Fibroblast of lung (primary cell): ENCODE measurements around the gene CEBPE. TPM values are rescaled to one million over a fixed set of nuclear protein-coding genes. Genes with fewer than 3 reads are reported as not detected.

Experiments
- DNase-seq, 2 donors: peaks; one replicate each; pipeline versions ENCODE4 v3.0.0 to v3.0.0-alpha.2; 2010; ENCODE audit warnings: low read depth in 2 of 2
- H2AFZ ChIP-seq: 2 replicates; pipeline ENCODE4 v1.5.1; 2012; ENCODE audit warnings: low read length, control low read depth, inconsistent platforms
- H3K27ac ChIP-seq: 2 replicates; pipeline ENCODE4 v1.5.1; 2011; ENCODE audit warnings: low read length, control low read depth; ENCODE audit not compliant: insufficient read depth
- H3K27me3 ChIP-seq: 2 replicates; pipeline ENCODE4 v1.5.1; 2011; ENCODE audit warnings: mild to moderate bottlenecking, low read length; ENCODE audit not compliant: control insufficient read depth, insufficient read depth
- H3K36me3 ChIP-seq: 2 replicates; pipeline ENCODE4 v1.5.1; 2011; ENCODE audit warnings: low read length; ENCODE audit not compliant: control insufficient read depth, insufficient read depth
- H3K4me1 ChIP-seq: 2 replicates; pipeline ENCODE4 v1.5.1; 2011; ENCODE audit warnings: low read length; ENCODE audit not compliant: control insufficient read depth, insufficient read depth; ENCODE audit errors: extremely low read depth
- H3K4me2 ChIP-seq: 2 replicates; pipeline ENCODE4 v1.5.1; 2011; ENCODE audit warnings: low read length, control low read depth; ENCODE audit not compliant: insufficient read depth; ENCODE audit errors: extremely low read depth
- H3K4me3 ChIP-seq, 4 experiments: fragments of 200-600 bp in 1 of 4; sonication (generic) in 1 of 4; replicated peaks in 1 of 4; 2 replicates each; pipeline ENCODE4 v1.5.1; 2011 to 2016; ENCODE audit warnings: low read length in 4 of 4, low read depth in 3 of 4, mild to moderate bottlenecking in 3 of 4, control low read depth in 2 of 4, inconsistent platforms in 1 of 4, mixed read lengths in 1 of 4; ENCODE audit not compliant: insufficient read depth in 1 of 4; ENCODE audit errors: control extremely low read depth in 1 of 4
- H3K79me2 ChIP-seq: 2 replicates; pipeline ENCODE4 v1.5.1; 2012; ENCODE audit warnings: mild to moderate bottlenecking, low read length, inconsistent platforms; ENCODE audit not compliant: control insufficient read depth, insufficient read depth
- H3K9ac ChIP-seq: 2 replicates; pipeline ENCODE4 v1.5.1; 2011; ENCODE audit warnings: mild to moderate bottlenecking, low read length, control low read depth; ENCODE audit not compliant: insufficient read depth
- H3K9me3 ChIP-seq: 2 replicates; pipeline ENCODE4 v1.5.1; 2012; ENCODE audit warnings: low read depth, low read length; ENCODE audit not compliant: control insufficient read depth, insufficient read depth
- H4K20me1 ChIP-seq: 2 replicates; pipeline ENCODE4 v1.5.1; 2011; ENCODE audit warnings: low read length; ENCODE audit not compliant: control insufficient read depth, insufficient read depth; ENCODE audit errors: extremely low read depth
- EZH2 ChIP-seq: IDR thresholded peaks from 2 replicates; pipeline ENCODE4 v1.5.1; 2012; ENCODE audit warnings: low read length, control low read depth, mild to moderate bottlenecking; ENCODE audit errors: missing control alignments
- polyA plus RNA-seq, 2 donors: library from polyadenylated mRNA; depleted of rRNA in 1 of 2; stranded (reverse) in 1 of 2; unstranded in 1 of 2; fragments of >200 nt; gene quantifications; 2 replicates each; pipeline ENCODE4 v1.2.1, GENCODE V29; 2011 to 2012; ENCODE audit warnings: missing spikeins in 1 of 2
- total RNA-seq: library from RNA; depleted of rRNA; stranded (reverse); fragments of >200 nt; gene quantifications from 2 replicates; pipeline ENCODE4 v1.2.1, GENCODE V29; 2014
- TF ChIP-seq, protein P1 (sequence below), 2 donors: IDR thresholded peaks in 1 of 2; conservative IDR thresholded peaks in 1 of 2; 1 replicate in 1 of 2; 2 replicates in 1 of 2; pipeline ENCODE4 v1.5.1; 2011 to 2012; ENCODE audit warnings: low read length in 2 of 2, control low read depth in 1 of 2, inconsistent platforms in 1 of 2, low read depth in 1 of 2, mild to moderate bottlenecking in 1 of 2

The CEBPE gene
- total and polyA plus RNA-seq, 2 donors (not counting 1 experiment from before 2014, with no cell fraction given) = not detected

DNA sequence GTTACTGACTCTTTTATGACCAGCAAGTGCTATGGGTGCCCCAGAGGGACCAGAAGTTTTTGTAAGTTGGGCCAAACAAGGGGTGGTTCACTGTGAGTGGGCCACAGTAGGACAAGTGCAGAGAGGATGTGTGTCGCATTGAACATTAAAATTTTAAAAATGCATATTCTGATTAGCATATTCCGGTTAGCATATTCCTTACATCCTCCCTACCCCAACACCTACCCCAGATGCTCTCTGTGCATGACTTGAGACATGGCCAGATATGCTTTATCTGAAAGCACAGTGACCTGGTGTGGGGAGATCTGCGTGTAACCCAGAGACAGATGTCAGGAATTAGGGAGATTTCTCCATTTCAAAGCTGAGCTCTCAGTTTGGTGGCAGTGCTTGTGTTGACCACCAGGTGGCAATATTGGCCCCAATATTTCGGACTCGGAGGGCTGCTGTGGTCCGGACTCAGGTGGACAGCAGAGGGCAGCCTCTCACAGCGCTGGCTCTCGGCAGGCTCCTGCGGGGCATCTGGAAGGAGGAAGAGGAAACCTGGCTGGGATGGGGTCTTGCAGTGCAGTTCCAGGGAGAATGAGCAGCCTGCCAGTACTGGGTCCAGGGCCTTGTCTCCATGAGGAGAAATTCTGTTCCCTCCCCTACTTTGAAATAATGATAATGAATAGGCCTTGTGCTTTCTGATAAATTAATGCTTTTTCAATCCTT lies 1.6 kb upstream of the CEBPE start:
- no peak overlapping the region for H3K4me3 ChIP-seq
- no peak overlapping the region for H3K9ac ChIP-seq
- no peaks in the 10 kb centered on the region for H3K79me2 ChIP-seq
- H3K27ac ChIP-seq = no peak overlapping the region
- no peaks in the 10 kb centered on the region for H3K36me3 ChIP-seq
- H3K4me1 ChIP-seq = peaks cover 3% of the 10 kb centered on the region
- H3K27me3 ChIP-seq = no peaks in the 10 kb centered on the region
- no peaks in the 10 kb centered on the region for H3K9me3 ChIP-seq
- TF ChIP-seq, protein P1, sequence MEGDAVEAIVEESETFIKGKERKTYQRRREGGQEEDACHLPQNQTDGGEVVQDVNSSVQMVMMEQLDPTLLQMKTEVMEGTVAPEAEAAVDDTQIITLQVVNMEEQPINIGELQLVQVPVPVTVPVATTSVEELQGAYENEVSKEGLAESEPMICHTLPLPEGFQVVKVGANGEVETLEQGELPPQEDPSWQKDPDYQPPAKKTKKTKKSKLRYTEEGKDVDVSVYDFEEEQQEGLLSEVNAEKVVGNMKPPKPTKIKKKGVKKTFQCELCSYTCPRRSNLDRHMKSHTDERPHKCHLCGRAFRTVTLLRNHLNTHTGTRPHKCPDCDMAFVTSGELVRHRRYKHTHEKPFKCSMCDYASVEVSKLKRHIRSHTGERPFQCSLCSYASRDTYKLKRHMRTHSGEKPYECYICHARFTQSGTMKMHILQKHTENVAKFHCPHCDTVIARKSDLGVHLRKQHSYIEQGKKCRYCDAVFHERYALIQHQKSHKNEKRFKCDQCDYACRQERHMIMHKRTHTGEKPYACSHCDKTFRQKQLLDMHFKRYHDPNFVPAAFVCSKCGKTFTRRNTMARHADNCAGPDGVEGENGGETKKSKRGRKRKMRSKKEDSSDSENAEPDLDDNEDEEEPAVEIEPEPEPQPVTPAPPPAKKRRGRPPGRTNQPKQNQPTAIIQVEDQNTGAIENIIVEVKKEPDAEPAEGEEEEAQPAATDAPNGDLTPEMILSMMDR (conservative IDR thresholded peaks at IDR 0.05 in 1 of 2, IDR thresholded peaks at IDR 0.05 in 1 of 2; ENCODE audit: low read depth in 1 of 2, low read length in 2 of 2) = peak; percentile 100
- TF ChIP-seq EZH2 = no peak
- H3K4me2 ChIP-seq = no peak overlapping the region
- no peaks in the 10 kb centered on the region for H4K20me1 ChIP-seq
- H2AFZ ChIP-seq = no peak overlapping the region
- DNase-seq = peak; percentile 70 to 85

DNA sequence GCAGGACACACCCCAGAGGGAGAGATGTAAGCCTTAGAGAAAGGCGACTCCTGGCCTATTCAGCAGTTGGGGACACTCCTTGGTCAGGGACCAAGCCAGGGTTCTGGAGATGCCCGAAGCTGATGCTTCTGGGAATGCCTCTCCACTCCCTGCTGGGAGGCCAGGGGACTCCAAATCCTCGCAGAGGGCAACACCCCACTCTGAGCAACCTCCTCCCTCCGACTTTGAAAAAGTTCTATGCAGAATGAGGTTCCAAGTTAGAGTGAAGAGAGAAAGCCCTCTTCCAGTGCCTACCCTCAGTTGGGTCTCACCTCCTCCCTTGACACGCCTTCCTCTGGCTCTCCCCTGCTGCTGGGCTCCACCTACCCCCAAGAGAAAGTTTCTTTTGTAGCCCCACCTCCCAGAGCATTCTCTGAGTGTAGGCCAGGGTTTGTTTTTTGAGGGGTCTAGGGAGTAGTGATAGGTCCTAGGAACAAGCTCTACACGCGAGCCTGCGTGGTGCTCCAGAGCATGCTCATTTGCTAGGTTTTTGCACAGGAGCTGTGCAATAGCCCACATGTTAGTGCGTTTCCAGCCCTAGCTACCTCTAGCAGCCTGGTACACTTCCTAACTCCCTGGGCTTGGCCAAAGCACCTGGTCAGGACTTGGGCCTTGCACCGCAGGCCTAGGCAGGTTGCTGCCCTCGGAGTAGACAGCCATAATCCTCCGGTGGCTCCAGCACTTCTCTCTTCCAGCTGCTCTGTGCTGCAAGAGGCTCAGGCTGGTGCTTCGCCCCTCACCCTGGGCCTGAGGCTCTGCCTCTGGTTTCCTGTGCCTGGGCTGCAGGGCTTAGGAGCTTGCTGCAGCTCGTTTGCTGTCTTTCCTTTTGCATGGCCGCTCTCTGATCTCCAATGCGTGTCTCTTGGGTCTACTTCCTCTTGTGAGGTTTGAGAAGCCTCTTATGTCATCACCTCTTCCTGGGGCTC lies 590 bp upstream of the CEBPE start:
- DNase-seq = no peak
- no peak overlapping the region for H2AFZ ChIP-seq
- H3K27ac ChIP-seq = no peak overlapping the region
- no peak overlapping the region for H3K4me3 ChIP-seq
- H3K36me3 ChIP-seq = no peaks in the 10 kb centered on the region
- H3K4me1 ChIP-seq = peaks cover 10% of the 10 kb centered on the region
- no peaks in the 10 kb centered on the region for H4K20me1 ChIP-seq
- no peaks in the 10 kb centered on the region for H3K79me2 ChIP-seq
- H3K4me2 ChIP-seq = no peak overlapping the region
- H3K9me3 ChIP-seq = no peaks in the 10 kb centered on the region
- no peak overlapping the region for H3K9ac ChIP-seq
- no peaks in the 10 kb centered on the region for H3K27me3 ChIP-seq
- no peak for TF ChIP-seq EZH2
- TF ChIP-seq, protein P1 (conservative IDR thresholded peaks at IDR 0.05 in 1 of 2, IDR thresholded peaks at IDR 0.05 in 1 of 2; ENCODE audit: low read depth in 1 of 2, low read length in 2 of 2) = no peak

DNA sequence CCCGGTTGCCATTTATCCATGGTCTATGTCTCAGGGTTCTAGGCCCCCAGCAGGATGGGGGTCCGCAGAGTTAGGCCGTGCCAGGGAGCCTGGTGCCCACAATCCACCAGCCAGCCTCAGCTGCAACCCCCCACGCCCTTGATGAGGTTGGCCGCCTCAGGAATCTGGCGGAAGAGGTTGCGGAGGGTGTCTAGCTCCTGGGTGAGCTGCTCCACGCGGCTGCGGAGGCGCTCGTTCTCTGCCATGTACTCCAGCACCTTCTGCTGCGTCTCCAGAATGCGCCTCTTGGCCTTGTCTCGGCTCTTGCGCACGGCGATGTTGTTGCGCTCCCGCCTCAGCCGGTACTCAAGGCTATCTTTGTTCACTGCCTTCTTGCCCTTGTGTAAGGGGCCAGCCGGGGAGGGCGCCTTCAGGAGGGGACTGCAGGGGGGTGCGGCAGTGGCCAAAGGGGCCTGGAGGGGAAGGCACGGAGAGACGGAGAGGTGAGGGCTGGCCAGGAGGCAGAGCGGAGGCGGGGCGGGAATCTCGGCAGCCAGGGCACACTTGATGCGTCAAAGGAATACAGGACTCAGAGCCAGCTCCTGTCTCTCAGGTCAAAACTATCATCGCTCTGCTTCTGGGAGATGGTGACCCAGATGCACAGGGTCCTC lies 1.6 kb downstream of the CEBPE start:
- TF ChIP-seq, protein P1 (conservative IDR thresholded peaks at IDR 0.05 in 1 of 2, IDR thresholded peaks at IDR 0.05 in 1 of 2; ENCODE audit: low read depth in 1 of 2, low read length in 2 of 2) = no peak
- TF ChIP-seq EZH2 = no peak
- no peak overlapping the region for H3K4me3 ChIP-seq
- H3K79me2 ChIP-seq = no peaks in the 10 kb centered on the region
- H3K4me1 ChIP-seq = peaks cover 31% of the 10 kb centered on the region
- no peaks in the 10 kb centered on the region for H3K36me3 ChIP-seq
- H3K27me3 ChIP-seq = no peaks in the 10 kb centered on the region
- H3K27ac ChIP-seq = no peak overlapping the region
- no peaks in the 10 kb centered on the region for H3K9me3 ChIP-seq
- no peak for DNase-seq
- H4K20me1 ChIP-seq = no peaks in the 10 kb centered on the region
- H3K9ac ChIP-seq = no peak overlapping the region
- H3K4me2 ChIP-seq = no peak overlapping the region
- H2AFZ ChIP-seq = no peak overlapping the region
